ENCODE results near the gene MAML3. TPM values are rescaled to one million over a fixed set of nuclear protein-coding genes. Genes with fewer than 3 reads are reported as not detected.

MAML3 gene
- total RNA-seq, 1 donor from 2014 or later: 2.0 TPM

DNA sequence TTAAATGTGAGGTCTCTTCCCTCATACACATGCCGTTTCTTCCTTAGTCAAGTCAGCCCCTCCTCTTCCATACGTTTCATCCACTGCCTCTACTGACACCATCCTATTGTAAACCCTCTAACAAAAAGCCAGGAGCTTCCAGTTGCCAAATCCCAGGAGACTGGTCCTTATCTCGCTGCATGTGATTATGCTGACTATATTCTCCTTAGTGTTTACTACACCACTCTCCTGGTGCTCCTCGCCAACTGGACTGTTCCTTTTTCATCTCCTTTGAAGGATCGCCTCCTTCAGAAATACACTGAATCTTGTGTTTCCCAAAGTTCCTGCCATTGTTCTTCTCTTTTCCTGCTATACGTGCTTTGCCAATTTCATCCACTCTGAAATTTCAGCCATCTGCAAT is 27.7 kb downstream of the MAML3 start:
- DNase-seq (ENCODE audit: low read depth): no peak

DNA sequence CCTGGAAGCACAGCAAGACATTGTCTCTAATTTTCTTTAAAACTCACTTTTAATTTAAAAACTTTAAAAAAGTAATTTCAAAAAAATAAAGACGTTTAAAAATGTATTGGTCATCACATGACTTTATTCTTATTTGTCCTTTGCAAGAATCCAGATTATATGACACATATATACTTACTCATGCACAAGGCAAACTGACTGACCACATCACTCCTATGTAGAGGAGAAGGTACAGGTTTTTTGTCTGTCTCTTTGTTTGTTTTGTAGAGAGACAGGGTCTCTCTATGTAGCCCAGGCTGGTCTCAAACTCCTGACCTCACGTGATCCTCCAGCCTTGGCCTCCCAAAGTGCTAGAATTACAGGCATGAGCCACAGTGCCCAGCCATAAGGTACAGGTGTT is 28.6 kb downstream of the MAML3 start:
- no peak for DNase-seq (ENCODE audit: low read depth)

DNA sequence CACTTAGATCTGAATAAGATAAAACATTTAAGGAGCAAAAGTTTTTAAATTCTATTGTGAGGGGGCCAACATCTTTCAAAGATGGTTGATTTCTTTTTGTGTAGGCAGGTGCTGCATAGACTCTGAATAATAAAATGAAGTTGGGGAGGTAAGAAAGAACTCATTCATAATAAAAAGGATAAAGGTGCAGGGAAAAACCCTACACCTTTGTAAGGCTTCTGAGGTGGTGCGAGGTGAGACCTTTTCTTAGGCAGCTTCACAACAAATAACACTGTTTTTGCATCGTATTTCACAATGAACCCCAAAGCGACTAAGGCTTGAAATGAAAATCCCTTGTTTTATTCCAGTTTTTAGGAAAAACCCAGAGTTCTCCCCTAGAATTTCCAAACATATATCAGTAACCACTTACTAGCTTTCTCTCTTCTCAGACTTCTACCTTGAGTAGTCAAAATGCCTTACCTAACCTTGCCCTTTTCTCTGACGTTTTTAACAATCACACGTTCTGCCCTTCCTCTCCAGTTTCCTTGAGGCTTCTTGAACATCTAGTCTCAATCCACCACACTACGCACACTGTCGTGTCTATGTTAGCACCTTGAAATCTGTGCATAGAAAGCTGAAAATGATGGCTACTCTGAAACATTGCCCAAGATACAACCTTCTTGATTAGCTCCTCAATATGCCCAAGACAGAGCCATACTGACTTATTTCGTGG is 30.2 kb downstream of the MAML3 start:
- no peak for DNase-seq (ENCODE audit: low read depth)

DNA sequence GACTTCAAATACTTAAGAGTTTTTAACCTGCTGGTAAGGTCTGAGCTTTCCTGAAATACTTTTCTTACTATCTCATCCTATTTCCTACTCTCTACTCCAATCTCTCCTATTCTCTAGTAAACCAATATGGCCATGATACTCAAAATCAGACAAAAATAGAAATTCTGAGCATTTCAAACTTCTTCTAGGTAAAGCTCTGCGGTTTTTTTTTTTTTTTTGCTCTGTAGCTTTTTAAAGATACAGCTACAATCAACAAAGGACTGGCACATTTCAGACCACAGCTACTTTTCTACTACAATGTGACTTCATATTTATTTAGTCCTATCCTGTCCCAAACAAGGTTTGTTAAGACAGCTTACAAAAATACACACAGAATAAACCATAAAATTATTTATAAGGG is 31.1 kb downstream of the MAML3 start:
- DNase-seq (ENCODE audit: low read depth): no peak

DNA sequence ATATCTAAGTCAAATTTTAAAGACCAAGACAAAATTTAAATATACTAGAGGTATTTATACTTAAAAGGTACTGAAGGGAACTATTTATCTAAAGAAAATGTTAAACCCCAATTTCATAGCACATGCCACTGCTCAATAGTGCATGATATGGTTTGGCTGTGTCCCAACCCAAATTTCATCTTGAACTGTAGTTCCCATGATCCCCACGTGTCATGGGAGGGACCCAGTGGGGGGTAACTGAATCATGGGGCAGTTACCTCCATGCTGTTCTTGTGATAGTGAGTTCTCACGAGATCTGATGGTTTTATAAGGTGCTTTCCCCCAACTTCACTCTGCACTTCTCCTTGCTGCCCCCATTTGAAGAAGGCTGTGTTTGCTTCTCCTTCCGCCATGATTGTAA is 32.3 kb downstream of the MAML3 start:
- no peak for DNase-seq (ENCODE audit: low read depth)

DNA sequence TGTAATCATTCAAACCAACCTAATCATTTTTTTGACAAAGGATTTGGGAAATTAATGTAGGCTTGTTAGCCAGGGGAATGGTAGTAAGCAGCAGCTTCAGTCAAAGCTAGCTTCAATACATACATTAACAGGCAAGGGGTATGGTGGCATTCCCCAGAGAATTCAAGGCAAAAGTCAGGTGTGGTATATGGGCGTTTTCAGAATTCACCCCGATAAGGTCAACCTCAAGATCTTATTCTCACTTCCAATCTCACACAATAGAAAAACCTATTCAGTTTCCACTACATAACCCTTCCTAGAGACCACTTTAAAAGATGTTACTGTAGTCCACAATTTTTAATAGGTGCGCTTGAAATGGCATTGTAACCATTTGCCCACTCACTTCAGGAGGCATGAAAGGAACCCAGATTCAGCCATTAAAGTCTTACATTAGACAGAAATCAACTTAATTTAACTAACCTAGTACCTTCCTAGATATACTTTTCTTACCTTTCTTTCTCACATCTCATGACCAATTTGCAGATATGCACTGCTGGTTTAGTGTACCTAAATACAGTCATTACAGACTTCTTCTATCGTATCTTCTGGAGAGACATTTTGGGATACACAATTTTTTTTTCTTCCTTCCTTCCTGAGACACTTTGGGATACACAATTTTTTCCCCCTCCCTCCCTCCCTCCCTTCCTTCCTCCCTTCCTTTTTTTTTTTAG is 34.9 kb downstream of the MAML3 start:
- no peak for DNase-seq (ENCODE audit: low read depth)

DNA sequence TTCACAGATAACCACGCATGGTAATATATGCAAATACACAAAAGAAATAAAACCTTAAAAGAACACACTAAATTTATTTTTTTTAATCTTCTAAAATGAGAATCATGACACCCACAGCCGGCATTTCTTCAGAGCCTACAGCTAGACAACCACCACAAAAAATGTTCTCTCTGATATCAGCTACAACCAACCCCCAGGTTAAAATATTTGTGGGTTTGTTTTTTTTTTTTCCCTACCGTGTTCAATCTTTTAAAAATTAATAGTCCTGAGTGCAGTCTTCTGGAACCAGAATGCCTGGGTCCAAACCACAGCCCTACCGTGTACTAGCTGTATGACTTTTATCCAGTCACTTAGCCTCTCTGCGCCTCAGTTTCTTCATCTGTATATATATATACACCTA is 36.0 kb downstream of the MAML3 start:
- DNase-seq (ENCODE audit: low read depth): no peak

DNA sequence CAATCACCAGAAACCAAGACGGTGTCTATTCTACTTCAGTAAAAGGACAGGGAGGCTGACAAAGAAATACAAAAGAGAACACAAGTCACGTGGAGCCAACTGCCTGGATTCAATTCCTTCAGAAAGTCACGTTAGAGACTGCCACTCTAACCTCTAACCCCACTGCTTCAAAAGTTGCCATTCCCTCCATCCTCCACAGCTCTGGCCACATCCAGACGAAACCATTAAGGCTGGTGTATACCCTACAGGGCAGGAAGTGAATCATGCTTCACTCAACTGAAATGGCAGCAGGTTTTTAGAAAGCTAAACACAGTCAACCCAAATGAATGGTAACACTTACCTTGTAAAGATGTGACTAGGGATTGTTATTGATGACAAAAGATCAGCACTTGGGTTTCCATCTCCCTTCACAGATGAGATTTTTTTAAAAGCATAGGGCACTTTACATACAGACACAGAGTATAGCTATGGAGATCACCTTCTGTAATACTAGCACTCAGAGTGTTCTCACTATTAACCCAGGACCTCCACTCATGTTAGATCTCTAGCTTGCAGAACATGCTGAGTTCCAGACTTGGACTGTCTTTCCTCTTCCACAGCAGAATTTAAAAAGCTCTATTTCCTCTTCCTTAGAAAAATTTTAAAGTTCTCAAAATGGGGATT is 37.4 kb downstream of the MAML3 start:
- peak; percentile 75 for DNase-seq (ENCODE audit: low read depth)

DNA sequence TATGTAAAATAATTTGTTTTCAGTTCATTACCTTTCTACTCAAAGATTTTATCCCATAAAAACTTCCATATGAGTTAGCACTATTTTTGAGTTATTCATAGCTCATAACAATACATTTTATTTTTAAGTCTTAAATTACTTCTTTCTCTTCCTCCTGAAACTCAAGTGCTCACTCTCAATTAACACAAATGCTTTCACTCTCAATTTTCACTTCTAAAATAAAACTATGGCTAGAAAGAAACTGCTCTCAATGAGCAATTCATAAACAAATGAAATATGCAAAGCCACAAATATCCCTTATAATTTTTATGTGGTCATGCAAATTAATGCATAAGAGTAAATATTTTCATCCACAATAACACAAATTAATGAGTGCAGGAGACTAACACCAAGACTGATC is 38.8 kb downstream of the MAML3 start:
- no peak for DNase-seq (ENCODE audit: low read depth)

DNA sequence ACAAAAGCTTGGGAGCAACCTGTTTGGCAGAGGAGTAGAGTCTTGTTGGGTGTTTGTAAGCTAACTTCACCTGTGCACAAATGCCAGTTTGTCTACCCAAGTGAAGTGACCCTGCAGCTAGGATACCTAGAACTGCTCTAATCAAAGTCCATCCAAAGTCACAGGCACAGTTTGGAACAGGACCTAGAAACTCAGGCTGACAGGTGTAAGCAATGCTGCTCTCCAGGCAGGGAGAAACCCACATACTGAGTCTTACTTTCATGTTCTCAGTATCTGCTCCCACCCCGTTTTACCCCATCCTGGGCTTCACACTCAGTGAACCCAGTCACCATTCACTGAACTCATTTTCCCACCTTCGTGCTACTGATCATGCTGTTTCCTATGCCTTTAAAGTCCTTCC is 40.3 kb downstream of the MAML3 start:
- DNase-seq (ENCODE audit: low read depth): no peak

DNA sequence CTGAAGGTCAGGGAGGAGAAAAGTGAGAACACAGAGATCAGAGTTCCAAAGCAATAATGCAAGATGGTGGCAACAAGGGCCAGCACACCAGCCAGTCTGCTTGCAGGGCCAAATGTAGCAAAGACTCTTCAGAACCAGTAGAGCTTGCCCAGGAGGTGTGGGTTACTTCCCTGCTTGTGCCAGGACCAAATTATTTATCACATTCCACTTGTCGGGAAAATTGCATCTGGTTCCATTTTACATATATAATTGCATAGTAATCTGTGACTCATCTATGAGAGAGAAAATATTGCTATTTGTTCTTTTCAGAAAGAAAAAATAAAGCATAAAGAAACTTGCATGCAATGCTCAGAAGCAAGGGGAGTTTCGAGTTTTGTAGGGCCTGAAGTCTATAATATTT is 41.4 kb downstream of the MAML3 start:
- no peak for DNase-seq (ENCODE audit: low read depth)

DNA sequence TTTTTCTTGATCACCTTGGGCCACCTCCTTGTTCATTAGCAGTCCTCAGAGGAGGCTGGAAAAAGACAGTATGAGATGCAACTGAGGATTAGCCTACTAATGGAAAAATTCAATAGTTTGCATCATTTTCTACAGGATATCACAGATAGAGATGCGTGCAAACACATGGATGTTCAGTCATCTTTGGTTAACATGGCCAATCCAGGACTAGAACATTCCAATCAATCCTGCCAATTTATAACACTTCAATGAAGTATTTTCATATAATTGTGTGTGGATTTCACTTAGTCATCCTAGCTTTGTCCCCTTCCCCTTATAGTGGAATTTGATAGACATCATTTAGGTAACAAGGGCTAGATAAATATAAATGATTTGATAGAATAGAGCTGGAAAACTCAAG is 42.7 kb downstream of the MAML3 start:
- no peak for DNase-seq (ENCODE audit: low read depth)

DNA sequence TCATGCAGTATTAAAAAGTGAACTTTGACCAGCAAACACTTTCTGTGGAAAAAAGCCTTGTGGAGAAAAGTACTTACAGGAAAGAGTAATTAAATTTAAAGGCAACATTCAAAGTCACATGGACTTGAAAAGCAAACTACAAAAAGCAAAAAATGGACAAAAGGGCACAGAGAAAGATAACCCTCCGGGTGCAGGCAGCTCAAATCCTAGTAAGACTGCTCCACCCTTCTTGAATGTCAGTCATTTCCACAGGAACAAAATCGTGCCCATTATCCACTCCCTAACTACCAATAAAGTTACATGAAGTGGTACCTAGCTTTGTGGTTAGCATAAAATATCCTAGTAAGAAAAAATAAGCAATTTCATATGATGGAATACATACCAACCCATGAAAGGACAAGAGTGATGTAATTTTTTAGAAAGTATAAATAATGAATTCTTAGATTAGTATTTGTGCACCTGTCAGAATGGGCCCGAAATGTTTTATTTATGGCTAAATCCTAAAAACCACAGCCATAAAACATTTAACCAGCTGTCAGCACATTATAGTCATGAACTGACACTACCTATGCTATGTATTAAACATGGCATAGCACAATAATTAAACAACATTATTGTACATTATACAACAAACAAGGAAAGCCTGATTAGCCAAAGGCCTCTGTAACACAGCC is 43.3 kb downstream of the MAML3 start:
- DNase-seq (ENCODE audit: low read depth): no peak

DNA sequence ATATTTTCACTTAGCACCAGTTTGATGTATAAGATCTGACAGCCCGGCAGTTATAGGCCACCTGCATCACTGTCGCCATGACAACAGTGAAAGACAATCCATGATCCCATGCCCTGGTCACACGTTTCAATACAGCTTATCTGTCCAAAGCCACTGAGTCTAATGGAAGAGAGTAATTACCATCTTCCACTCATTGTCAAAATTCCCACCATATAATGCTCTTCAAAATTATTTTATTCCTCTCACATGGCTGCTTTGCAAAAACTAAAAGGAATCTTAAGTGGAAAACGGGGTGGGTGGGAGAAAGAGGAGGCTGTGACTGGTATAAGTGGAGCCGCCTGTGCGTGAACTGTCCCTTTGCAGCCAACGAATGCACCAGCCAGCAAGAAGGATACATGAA is 44.2 kb downstream of the MAML3 start:
- no peak for DNase-seq (ENCODE audit: low read depth)

DNA sequence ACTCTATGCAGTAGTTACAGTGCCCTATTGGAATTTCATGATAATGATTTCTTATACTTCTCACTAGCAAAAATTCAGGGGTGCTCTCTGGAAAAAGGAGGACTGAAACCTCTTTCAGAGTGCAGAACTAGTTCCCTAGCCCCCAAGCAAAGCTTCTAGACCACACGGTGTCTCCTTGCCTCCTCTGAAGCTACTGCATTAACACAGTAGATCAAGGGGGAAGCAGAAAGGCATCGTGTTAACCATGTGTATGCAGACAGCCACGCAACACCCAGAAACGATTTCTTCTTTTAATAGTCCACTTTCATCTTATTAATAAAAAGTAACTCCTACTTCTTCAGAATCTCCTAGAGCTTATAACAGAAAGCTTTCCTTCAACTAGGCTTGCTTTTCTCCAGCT is 44.7 kb downstream of the MAML3 start:
- no peak for DNase-seq (ENCODE audit: low read depth)

DNA sequence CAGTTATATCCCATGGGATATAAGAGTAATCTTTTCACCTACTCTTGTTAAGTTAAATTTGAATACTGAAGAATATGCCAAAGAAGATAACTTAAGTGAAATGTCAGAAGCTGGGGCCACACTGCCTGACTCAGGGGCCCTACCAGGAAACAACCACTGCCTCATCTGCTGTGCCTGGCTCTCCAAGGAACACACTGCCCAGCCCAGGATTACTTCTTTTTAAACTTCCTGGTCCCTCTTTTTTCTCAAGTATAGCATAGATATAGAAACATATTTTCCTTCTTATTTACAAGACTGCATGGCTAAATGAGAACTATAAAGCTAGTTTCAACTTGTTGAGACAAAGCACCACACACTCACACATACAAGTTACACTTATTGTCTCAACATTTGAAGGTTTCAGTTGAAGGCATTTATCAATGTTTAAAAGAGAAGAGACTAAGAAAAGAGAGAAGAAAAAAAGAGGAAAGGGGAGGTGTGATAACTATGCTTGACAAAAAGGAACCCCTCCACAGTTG is 45.2 kb downstream of the MAML3 start:
- no peak for DNase-seq (ENCODE audit: low read depth)

DNA sequence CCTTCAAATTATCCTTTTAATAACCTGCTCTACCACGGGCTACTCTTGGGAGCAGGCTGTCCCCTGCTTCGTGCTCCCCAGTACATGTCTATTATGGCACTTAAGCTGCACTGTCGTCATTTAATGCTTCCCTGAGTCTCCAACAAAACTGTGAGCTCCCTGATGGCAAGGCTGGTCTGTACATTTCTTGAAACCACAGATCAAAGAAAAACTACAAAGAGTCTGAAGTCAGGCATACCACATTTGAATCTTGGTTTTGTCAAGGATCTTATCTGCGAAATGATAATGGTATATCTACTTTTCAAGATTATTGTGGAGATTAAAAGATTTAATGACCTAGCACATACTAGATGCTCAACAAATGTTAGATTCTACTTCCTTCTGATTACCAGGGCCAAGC is 45.7 kb downstream of the MAML3 start:
- DNase-seq (ENCODE audit: low read depth): no peak

DNA sequence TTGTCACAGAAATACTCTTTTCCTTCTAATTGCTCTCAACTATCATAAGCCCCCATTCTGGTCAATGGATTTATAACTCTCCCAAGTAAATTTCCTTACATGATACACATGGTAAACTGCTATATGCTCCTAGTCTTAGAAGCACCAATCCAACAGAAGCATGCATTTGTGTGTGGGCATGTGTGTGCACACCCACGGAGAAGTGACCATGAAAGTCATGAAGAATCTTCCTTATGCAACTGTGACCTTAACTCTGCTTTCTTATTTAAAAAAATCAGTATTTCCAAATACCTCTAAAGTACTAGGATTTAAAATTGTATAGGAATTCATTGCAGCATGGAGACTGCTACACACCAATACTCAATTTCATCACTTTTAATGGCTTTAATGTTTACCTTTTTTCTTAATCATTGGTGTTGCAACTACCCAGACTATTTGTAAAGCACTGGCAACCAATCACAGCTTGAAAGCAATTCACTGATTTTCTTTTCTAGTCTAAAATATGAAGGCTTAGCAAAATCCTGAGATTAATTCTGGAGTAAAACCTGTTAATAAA is 47.6 kb downstream of the MAML3 start:
- peak; percentile 48 for DNase-seq (ENCODE audit: low read depth)

DNA sequence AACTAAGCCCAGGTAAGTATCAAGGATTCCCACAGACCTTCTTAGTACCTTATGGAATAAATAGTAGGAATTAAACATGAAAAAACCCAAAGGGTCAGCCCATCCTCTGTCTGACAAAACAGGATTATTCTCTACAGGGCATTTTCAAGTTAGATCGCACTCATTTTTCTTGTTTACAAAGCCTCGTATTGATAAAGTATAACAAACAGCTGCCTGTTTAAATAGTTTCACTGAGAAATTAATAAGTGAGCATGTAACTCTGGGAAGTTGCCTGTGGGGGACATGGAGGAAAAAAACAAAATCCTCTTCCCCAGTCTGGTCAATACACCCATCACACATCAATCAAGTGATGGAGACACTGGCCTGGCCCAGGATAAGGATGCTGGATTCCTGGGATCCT is 48.5 kb downstream of the MAML3 start:
- DNase-seq (ENCODE audit: low read depth): no peak

DNA sequence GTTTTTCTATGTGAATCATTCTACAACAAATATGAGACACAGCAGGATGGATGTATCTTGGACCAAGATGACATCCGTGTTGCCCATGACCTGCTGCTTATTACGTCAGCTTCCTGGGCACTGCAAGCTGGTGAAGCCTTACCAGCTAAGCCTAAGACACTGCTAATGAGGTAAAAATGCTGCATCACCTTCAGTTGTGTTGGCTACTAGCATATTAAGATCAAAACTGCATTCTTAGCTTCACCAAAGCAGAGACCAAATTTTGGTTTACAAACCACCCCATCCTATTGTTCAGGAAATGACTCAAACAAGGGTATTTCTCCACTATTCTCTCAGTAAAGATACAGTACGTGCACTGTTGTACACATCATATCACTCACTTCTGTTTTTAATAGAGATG is 50.3 kb downstream of the MAML3 start:
- no peak for DNase-seq (ENCODE audit: low read depth)

DNA sequence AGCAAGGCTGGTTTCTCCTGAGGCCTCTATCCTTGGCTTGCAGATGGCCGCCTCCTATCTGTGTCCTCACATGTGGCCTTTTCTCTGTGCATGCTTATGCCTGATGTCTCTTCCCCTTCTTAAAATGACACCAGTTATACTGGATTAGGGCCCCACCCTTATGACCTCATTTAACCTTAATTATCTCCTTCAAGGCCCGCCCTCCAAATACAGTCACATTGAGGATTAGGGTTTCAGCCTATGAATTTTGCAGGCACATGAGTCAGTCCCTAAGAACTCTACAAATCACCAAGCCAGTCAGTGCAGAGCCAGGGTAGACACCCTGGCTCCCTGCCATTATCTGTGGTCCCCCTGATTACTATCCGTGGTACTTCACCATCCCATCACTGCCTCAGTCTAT is 51.6 kb downstream of the MAML3 start:
- no peak for DNase-seq (ENCODE audit: low read depth)

DNA sequence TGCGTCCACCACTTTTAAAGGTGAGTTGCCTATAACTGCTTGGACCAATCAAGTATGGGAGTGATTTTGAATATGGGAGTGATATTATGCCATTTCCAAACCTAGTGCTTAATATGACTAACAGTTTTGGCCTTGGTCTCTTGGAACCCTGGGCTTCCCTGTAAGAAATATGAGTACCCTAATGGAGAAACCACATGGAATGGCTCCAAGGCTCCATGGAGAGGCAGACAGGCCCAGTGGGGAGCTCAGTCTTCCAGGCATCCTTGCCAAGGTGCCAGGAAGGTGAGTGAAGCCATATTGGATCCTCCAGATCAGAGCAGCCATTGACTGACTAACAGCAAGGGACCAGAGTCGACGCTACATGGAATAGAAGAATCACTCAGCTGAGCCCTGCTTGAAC is 53.2 kb downstream of the MAML3 start:
- no peak for DNase-seq (ENCODE audit: low read depth)

Data from renal cortical epithelial cell (primary cell).